GM18505 (cell line): Measurements from ENCODE around the gene XRCC4.

Experiments
- ATAC-seq: cut with Tn5 transposase; IDR thresholded peaks from one replicate; pipeline ENCODE4 v1.9.1; 2021; ENCODE audit not compliant: unreplicated experiment
- POLR2A ChIP-seq: IDR thresholded peaks from 4 replicates; pipeline ENCODE4 v1.6.1; 2011; ENCODE audit warnings: borderline replicate concordance; ENCODE audit not compliant: insufficient read depth, insufficient read length; ENCODE audit errors: extremely low read depth

XRCC4 gene

GRCh38 chr5:83401775-83402174 lies 324.4 kb downstream of the XRCC4 start:
- ATAC-seq = no peak
- no peak for TF ChIP-seq POLR2A
